KMS-11 (cell line): ENCODE measurements around the gene MDN1.
A peak's percentile ranks its signal among the peaks of the same experiment; 100 is the strongest.

Experiments used
- H2AFZ ChIP-seq: fragments of 200-600 bp; sonication (generic); 2 replicates; pipeline ENCODE4 v1.6.1; 2016; ENCODE audit warnings: antibody characterized with exemption, mixed run types, low read depth
- H3K27ac ChIP-seq: fragments of 200-600 bp; sonication (generic); 2 replicates; pipeline ENCODE4 v1.6.1; 2016; ENCODE audit warnings: mild to moderate bottlenecking, mixed run types
- H3K27me3 ChIP-seq: fragments of 200-600 bp; sonication (generic); 2 replicates; pipeline ENCODE4 v1.6.1; 2017; ENCODE audit warnings: mild to moderate bottlenecking, low read depth, mixed run types, moderate library complexity; ENCODE audit not compliant: insufficient read depth
- H3K36me3 ChIP-seq: fragments of 200-600 bp; sonication (generic); 2 replicates; pipeline ENCODE4 v1.6.1; 2017; ENCODE audit warnings: mild to moderate bottlenecking, mixed run types; ENCODE audit not compliant: insufficient read depth
- H3K4me1 ChIP-seq: fragments of 200-600 bp; sonication (generic); 2 replicates; pipeline ENCODE4 v1.6.1; 2016; ENCODE audit warnings: mild to moderate bottlenecking, low read depth, mixed run types; ENCODE audit not compliant: poor library complexity, severe bottlenecking
- H3K4me2 ChIP-seq: fragments of 200-600 bp; sonication (generic); 2 replicates; pipeline ENCODE4 v1.7.0; 2016; ENCODE audit warnings: mild to moderate bottlenecking, mixed run types
- H3K4me3 ChIP-seq: fragments of 200-600 bp; sonication (generic); IDR thresholded peaks from 2 replicates; pipeline ENCODE4 v1.6.1; 2017; ENCODE audit warnings: low read depth, low read length, mixed read lengths; ENCODE audit not compliant: insufficient read depth
- H3K79me2 ChIP-seq: fragments of 200-600 bp; sonication (generic); 2 replicates; pipeline ENCODE4 v1.6.1; 2016; ENCODE audit warnings: low read depth, mixed run types; ENCODE audit not compliant: insufficient read depth
- H3K9ac ChIP-seq: fragments of 200-600 bp; sonication (generic); 2 replicates; pipeline ENCODE4 v1.6.1; 2016; ENCODE audit warnings: mild to moderate bottlenecking, mixed run types
- H4K20me1 ChIP-seq: fragments of 200-600 bp; sonication (generic); 2 replicates; pipeline ENCODE4 v1.6.1; 2016; ENCODE audit warnings: mild to moderate bottlenecking, mixed run types; ENCODE audit not compliant: insufficient read depth
- CTCF ChIP-seq: fragments of 200-600 bp; sonication (generic); conservative IDR thresholded peaks from 2 replicates; pipeline ENCODE4 v1.6.1; 2017; ENCODE audit warnings: low read depth, mild to moderate bottlenecking, antibody characterized with exemption, low read length, moderate library complexity, mixed read lengths

The MDN1 gene

DNA sequence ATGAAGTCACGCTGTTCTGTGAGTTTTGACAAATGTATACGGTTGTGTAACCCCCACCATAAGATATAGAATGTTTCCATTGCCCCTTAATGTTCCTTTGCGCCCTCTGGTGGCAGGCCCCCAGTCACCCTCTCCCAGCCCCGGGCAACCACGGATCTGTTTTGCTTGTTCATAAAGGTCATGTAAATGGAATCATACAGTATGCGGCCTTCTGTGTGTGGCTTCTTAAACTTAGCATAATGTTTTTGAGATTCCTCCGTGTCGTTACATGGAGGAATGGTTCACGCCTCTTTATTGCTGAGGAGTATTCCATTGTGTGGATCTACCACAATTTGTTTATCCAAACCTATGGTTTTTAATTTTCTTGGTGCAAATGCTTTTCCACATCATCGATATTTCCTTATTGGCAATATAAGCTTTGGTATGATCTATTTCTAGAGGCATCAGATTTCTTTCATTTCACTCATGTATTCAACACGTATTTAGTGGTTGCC is 209.4 kb downstream of the MDN1 start:
- Histone ChIP-seq H3K27ac (no peak overlapping the region), H3K9ac (no peak overlapping the region), H3K36me3 (no peaks in the 10 kb centered on the region), H3K4me2 (no peak overlapping the region), H3K4me1 (peaks cover 11% of the 10 kb centered on the region), H4K20me1 (no peaks in the 10 kb centered on the region), H3K4me3 (no peak overlapping the region), H3K79me2 (no peaks in the 10 kb centered on the region), H2AFZ (no peak overlapping the region), H3K27me3 (no peaks in the 10 kb centered on the region)
- TF ChIP-seq CTCF = peak; percentile 76

- no peak for TF ChIP-seq CTCF
- Histone ChIP-seq H3K27me3 (no peaks in the 10 kb centered on the region), H3K4me1 (no peaks in the 10 kb centered on the region), H3K27ac (no peak overlapping the region), H3K4me2 (no peak overlapping the region), H4K20me1 (no peaks in the 10 kb centered on the region), H3K36me3 (no peaks in the 10 kb centered on the region), H3K4me3 (no peak overlapping the region), H3K79me2 (no peaks in the 10 kb centered on the region), H2AFZ (no peak overlapping the region), H3K9ac (no peak overlapping the region)
Measured at GRCh38 chr6:89605861-89606260, 213.7 kb downstream of the MDN1 start.

GRCh38 chr6:89604653-89605052 is 214.9 kb downstream of the MDN1 start:
- H2AFZ ChIP-seq = no peak overlapping the region
- no peak overlapping the region for H3K4me2 ChIP-seq
- H3K27ac ChIP-seq = no peak overlapping the region
- H3K9ac ChIP-seq = no peak overlapping the region
- TF ChIP-seq CTCF = no peak
- H3K27me3 ChIP-seq = no peaks in the 10 kb centered on the region
- H3K79me2 ChIP-seq = no peaks in the 10 kb centered on the region
- H4K20me1 ChIP-seq = no peaks in the 10 kb centered on the region
- H3K4me1 ChIP-seq = no peaks in the 10 kb centered on the region
- no peaks in the 10 kb centered on the region for H3K36me3 ChIP-seq
- no peak overlapping the region for H3K4me3 ChIP-seq

- H3K27me3 ChIP-seq = no peaks in the 10 kb centered on the region
- no peak overlapping the region for H3K4me2 ChIP-seq
- H3K79me2 ChIP-seq = no peaks in the 10 kb centered on the region
- H3K4me3 ChIP-seq = no peak overlapping the region
- no peaks in the 10 kb centered on the region for H3K4me1 ChIP-seq
- no peak overlapping the region for H3K27ac ChIP-seq
- H3K9ac ChIP-seq = no peak overlapping the region
- no peaks in the 10 kb centered on the region for H3K36me3 ChIP-seq
- H2AFZ ChIP-seq = no peak overlapping the region
- no peaks in the 10 kb centered on the region for H4K20me1 ChIP-seq
- TF ChIP-seq CTCF = no peak
Measured at GRCh38 chr6:89602166-89602565, 217.4 kb downstream of the MDN1 start.
